BJ (cell line): ENCODE measurements around the gene POLR2L. TPM values are rescaled to one million over a fixed set of nuclear protein-coding genes. Genes with fewer than 3 reads are reported as not detected.

ENCODE experiments used
- CTCF ChIA-PET: fragments of 350-600 bp; formaldehyde crosslinking; extraction: SDS; loops from one replicate; lab custom pipeline; 2021; ENCODE audit warnings: antibody characterized with exemption, inconsistent platforms; lab: Yijun Ruan, JAX
- POLR2A ChIA-PET: fragments of 300-600 bp; sonication (Branson Sonifier 250); formaldehyde crosslinking; extraction: SDS; loops from one replicate; lab custom pipeline; 2021; ENCODE audit warnings: antibody characterized with exemption; lab: Charles Lee
- DNase-seq: peaks from one replicate; pipeline ENCODE4 v3.0.0-alpha.2; 2011; ENCODE audit warnings: low read depth
- H3K27me3 ChIP-seq: 2 replicates; pipeline ENCODE4 v1.6.0; 2011; ENCODE audit warnings: low read length; ENCODE audit not compliant: control insufficient read depth, insufficient read depth
- H3K36me3 ChIP-seq: 2 replicates; pipeline ENCODE4 v1.5.1; 2011; ENCODE audit warnings: low read length; ENCODE audit not compliant: control insufficient read depth, insufficient read depth
- H3K4me3 ChIP-seq: 2 replicates; pipeline ENCODE4 v1.5.1; 2011; ENCODE audit warnings: low read depth, mild to moderate bottlenecking, control low read depth, low read length
- polyA plus RNA-seq: library from polyadenylated mRNA; depleted of rRNA; stranded (reverse); fragments of >200 nt; gene quantifications from 2 replicates; pipeline ENCODE4 v1.2.3, GENCODE V29; 2011
- TF ChIP-seq, protein P1 (sequence below): IDR thresholded peaks from 2 replicates; pipeline ENCODE4 v1.5.1; 2011; ENCODE audit warnings: low read depth, mild to moderate bottlenecking, control low read depth, inconsistent platforms, low read length, moderate library complexity; ENCODE audit not compliant: insufficient read depth

The POLR2L gene
- polyA plus RNA-seq, 1 experiment = 734 TPM

DNA sequence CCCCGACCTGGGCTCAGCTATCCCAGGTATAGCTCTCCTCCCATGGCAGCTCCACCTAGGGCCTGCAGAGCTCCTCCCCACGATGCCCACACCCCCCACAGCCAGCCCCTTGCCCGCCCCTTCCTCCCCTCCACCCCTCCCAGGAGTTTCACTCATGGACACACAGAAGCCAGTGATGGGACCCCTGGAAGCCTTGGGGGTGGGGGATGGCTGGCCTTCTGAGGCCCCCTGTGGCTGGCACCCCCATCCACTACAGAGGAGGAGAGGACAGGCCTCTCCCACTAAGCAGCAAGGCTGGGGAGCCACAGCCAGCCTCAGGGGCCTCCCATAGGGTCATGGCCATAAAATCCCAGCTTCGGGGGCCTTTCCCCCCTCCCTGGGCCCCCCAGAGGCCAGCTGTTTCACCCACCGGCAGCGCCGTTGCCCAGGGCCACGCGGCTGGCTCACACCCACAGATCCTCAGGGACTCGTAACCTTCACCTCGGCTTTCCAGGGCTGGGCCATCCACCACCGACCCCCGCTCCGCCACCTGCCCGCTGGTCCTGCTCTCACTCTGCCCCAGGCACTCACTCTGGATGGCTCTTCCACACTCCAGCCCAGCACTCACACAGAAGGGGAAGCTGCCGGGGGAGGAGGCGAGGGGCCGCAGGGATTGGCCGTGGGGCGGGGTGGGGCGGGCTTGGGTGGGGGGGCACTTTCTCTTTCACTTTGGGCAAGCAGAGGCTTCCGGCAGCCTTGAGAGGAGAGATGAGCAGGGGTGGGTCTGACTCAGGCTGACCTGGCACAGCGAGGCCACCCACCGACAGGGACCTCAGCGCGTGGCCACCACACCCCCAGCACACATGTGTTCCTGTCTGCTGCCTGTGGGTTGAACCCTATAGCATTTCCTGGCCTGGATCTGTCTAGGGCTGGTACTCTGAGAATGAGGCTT, 46.4 kb downstream of the POLR2L start:
- POLR2A ChIA-PET = interaction anchor here (0.6 to 0.7 kb wide), 2 partner anchors 24 to 45 kb away, joined by 3 to 4 read pairs; no protein-coding TSS in a partner anchor
- CTCF ChIA-PET = interaction anchor here (1.0 kb wide), 2 partner anchors 17 to 48 kb away, joined by 3 to 4 read pairs; no protein-coding TSS in a partner anchor

GRCh38 chr11:794766-795633, 47.3 kb downstream of the POLR2L start:
- no peak for DNase-seq
- H3K4me3 ChIP-seq = peak overlapping the region; percentile 87
- TF ChIP-seq, protein P1, sequence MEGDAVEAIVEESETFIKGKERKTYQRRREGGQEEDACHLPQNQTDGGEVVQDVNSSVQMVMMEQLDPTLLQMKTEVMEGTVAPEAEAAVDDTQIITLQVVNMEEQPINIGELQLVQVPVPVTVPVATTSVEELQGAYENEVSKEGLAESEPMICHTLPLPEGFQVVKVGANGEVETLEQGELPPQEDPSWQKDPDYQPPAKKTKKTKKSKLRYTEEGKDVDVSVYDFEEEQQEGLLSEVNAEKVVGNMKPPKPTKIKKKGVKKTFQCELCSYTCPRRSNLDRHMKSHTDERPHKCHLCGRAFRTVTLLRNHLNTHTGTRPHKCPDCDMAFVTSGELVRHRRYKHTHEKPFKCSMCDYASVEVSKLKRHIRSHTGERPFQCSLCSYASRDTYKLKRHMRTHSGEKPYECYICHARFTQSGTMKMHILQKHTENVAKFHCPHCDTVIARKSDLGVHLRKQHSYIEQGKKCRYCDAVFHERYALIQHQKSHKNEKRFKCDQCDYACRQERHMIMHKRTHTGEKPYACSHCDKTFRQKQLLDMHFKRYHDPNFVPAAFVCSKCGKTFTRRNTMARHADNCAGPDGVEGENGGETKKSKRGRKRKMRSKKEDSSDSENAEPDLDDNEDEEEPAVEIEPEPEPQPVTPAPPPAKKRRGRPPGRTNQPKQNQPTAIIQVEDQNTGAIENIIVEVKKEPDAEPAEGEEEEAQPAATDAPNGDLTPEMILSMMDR = no peak
- H3K27me3 ChIP-seq = no peaks in the 10 kb centered on the region
- CTCF ChIA-PET = interaction anchor here (1.0 to 1.6 kb wide), 2 partner anchors 12 to 16 kb away, joined by 4 to 6 read pairs; no protein-coding TSS in a partner anchor
- POLR2A ChIA-PET = no interaction called here
- H3K36me3 ChIP-seq = peaks cover 4% of the 10 kb centered on the region

More for the DNA sequence above, 46.4 kb downstream of the POLR2L start:
- H3K36me3 ChIP-seq = peaks cover 11% of the 10 kb centered on the region
- H3K27me3 ChIP-seq = no peaks in the 10 kb centered on the region
- DNase-seq = peak; percentile 34
- peak overlapping the region; percentile 87 for H3K4me3 ChIP-seq
- TF ChIP-seq, protein P1 = no peak

DNA sequence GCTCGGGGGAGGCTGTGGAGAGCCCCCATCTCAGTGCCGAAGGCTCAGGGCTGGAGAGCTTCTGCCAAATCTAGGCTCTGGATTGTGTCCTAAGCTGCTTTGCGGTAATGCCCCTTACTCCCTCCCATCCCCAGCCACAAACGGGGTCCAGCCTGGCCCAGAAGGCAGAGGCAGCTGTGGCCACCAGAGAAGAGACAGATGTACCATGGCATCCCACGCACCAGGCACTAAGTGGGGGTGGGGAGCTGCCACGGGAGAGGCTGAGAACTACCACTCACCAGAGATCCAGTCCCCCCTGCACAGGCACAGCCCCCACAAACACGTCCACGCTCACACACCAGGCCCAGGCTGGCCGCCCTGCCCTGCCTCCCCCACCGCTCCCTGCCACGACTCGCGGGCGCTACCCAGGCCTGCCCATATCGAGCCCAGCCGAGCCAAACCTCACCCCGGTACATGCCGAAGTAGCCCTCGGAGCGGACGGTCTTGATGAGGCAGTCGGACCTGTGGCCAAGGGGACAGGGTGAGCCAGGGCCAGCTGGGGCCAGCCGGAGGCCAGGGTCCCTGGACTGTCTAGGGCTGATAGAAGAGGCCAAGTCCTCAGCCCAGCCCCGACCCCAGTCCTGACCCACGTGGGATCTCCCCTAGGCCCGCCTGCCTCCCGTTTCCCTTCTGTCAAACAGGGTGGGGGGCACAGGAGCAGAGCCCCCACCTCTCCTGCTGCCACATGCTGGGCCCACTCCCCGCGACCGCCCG, 48.1 kb downstream of the POLR2L start:
- H3K27me3 ChIP-seq = no peaks in the 10 kb centered on the region
- DNase-seq = no peak
- ChIA-PET CTCF (interaction anchor here (1.6 kb wide), 1 partner anchor 11 kb away, joined by 6 read pairs; no protein-coding TSS in a partner anchor), POLR2A (interaction anchor here (0.6 kb wide), 1 partner anchor 35 kb away, joined by 3 read pairs; no protein-coding TSS in a partner anchor)
- H3K4me3 ChIP-seq = no peak overlapping the region
- peaks cover 4% of the 10 kb centered on the region for H3K36me3 ChIP-seq
- TF ChIP-seq, protein P1 = no peak

GRCh38 chr11:793556-793955, 48.8 kb downstream of the POLR2L start:
- CTCF ChIA-PET = interaction anchor here (1.6 kb wide), 1 partner anchor 10 kb away, joined by 6 read pairs; no protein-coding TSS in a partner anchor
- no peak for DNase-seq
- TF ChIP-seq, protein P1 = no peak
- POLR2A ChIA-PET = no interaction called here
- Histone ChIP-seq H3K27me3 (no peaks in the 10 kb centered on the region), H3K4me3 (no peak overlapping the region), H3K36me3 (peaks cover 2% of the 10 kb centered on the region)
